T-cell (primary cell): ENCODE data around the gene HNRNPAB. TPM values are rescaled to one million over a fixed set of nuclear protein-coding genes. Genes with fewer than 3 reads are reported as not detected.

Experiments
- ATAC-seq, 4 experiments: fragments of 200-7000 bp in 3 of 4; fragments of 150-1000 bp in 1 of 4; cut with Tn5 transposase; replicated peaks in 1 of 4; 1 replicate in 3 of 4; 2 replicates in 1 of 4; pipeline ENCODE4 v1.10.0; 2021; ENCODE audit warnings: moderate library complexity in 3 of 4, mild to moderate bottlenecking in 2 of 4, moderate number of reproducible peaks in 1 of 4
- CTCF ChIA-PET, 2 donors: fragments of 300-600 bp; sonication (Branson Sonifier 250); formaldehyde crosslinking; loops; one replicate each; lab custom pipeline; 2022; ENCODE audit warnings: antibody characterized with exemption in 2 of 2; lab: Charles Lee
- POLR2A ChIA-PET, 2 donors: fragments of 300-600 bp; sonication (Branson Sonifier 250); formaldehyde crosslinking; loops; one replicate each; lab custom pipeline; 2022; ENCODE audit warnings: antibody characterized with exemption in 2 of 2; lab: Charles Lee
- DNase-seq, 35 experiments: peaks; one replicate each; pipeline versions ENCODE4 v3.0.0 to v3.0.0-alpha.2; 2013 to 2023
- H3K27ac ChIP-seq: one replicate; pipeline ENCODE4 v1.5.1; 2013; ENCODE audit warnings: low read length
- H3K27me3 ChIP-seq, 2 experiments: replicated peaks in 1 of 2; 1 replicate in 1 of 2; 2 replicates in 1 of 2; pipeline versions ENCODE4 v1.6.1 to v1.7.0; 2013; ENCODE audit warnings: low read length in 1 of 2, mixed read lengths in 1 of 2; ENCODE audit not compliant: control insufficient read depth in 2 of 2, insufficient read depth in 2 of 2; ENCODE audit errors: extremely low read depth in 1 of 2
- H3K36me3 ChIP-seq, 2 donors: 1 replicate in 1 of 2; 2 replicates in 1 of 2; pipeline versions ENCODE4 v1.6.1 to v1.7.0; 2013; ENCODE audit warnings: low read length in 1 of 2; ENCODE audit not compliant: control insufficient read depth in 2 of 2, insufficient read depth in 1 of 2; ENCODE audit errors: extremely low read depth in 1 of 2
- H3K4me1 ChIP-seq, 2 experiments: 1 replicate in 1 of 2; 2 replicates in 1 of 2; pipeline versions ENCODE4 v1.6.1 to v1.7.0; 2013; ENCODE audit warnings: low read length in 2 of 2, mixed read lengths in 1 of 2; ENCODE audit not compliant: insufficient read depth in 2 of 2, control insufficient read depth in 1 of 2; ENCODE audit errors: extremely low read depth in 1 of 2
- H3K4me3 ChIP-seq, 2 donors: 1 replicate in 1 of 2; 2 replicates in 1 of 2; pipeline versions ENCODE4 v1.5.1 to v1.7.0; 2013; ENCODE audit warnings: mild to moderate bottlenecking in 2 of 2, low read length in 1 of 2, moderate library complexity in 1 of 2; ENCODE audit not compliant: control insufficient read depth in 1 of 2; ENCODE audit errors: extremely low read depth in 1 of 2
- H3K9me3 ChIP-seq: 2 replicates; pipeline ENCODE4 v1.7.0; 2013
- H3K27ac Mint-ChIP-seq, 2 donors: one replicate each; pipeline ENCODE4 v1.8.0; 2020 to 2021; ENCODE audit warnings: mild to moderate bottlenecking in 2 of 2, mixed read lengths in 2 of 2
- H3K27me3 Mint-ChIP-seq, 2 donors: one replicate each; pipeline ENCODE4 v1.8.0; 2021 to 2022; ENCODE audit warnings: mixed read lengths in 2 of 2
- H3K36me3 Mint-ChIP-seq: one replicate; pipeline ENCODE4 v1.8.0; 2021; ENCODE audit warnings: mixed read lengths
- H3K4me1 Mint-ChIP-seq, 3 donors: one replicate each; pipeline ENCODE4 v1.8.0; 2020 to 2022; ENCODE audit warnings: mixed read lengths in 3 of 3, mild to moderate bottlenecking in 1 of 3
- H3K4me3 Mint-ChIP-seq, 3 donors: one replicate each; pipeline ENCODE4 v1.8.0; 2020 to 2022; ENCODE audit warnings: mild to moderate bottlenecking in 3 of 3, mixed read lengths in 3 of 3, moderate library complexity in 3 of 3
- H3K9me3 Mint-ChIP-seq, 3 donors: one replicate each; pipeline ENCODE4 v1.8.0; 2020 to 2022; ENCODE audit warnings: mixed read lengths in 3 of 3
- WGBS: methylation state at CpG from one replicate; pipeline ENCODE4 v1.1.5; 2013; ENCODE audit warnings: missing lambda C conversion rate; ENCODE audit not compliant: insufficient coverage; 5-methylcytosine and 5-hydroxymethylcytosine counted together
- total RNA-seq, 35 experiments: library from RNA in 6 of 35; stranded (reverse) in 6 of 35; fragments of 120-200 nt in 1 of 35; gene quantifications; one replicate each; pipeline versions ENCODE4 v1.2.1 to v1.2.4 and lab custom pipeline; 2013 to 2026

The HNRNPAB gene
- total RNA-seq, 5 donors from 2014 or later (not counting 1 experiment from before 2014, with no cell fraction given) = 78.8 to 89.2 (median 85.1) TPM

GRCh38 chr5:178223196-178223773 lies 19.0 kb downstream of the HNRNPAB start:
- peaks cover 3 to 16% of the 10 kb centered on the region in 2 experiments for H3K4me1 ChIP-seq
- H3K4me1 Mint-ChIP-seq = peaks cover 45 to 77% (median 48%) of the 10 kb centered on the region in 3 donors
- ChIA-PET CTCF (no interaction called here), POLR2A (no interaction called here)
- H3K36me3 ChIP-seq = peaks cover 19 to 48% of the 10 kb centered on the region in 2 donors
- H3K9me3 ChIP-seq = no peaks in the 10 kb centered on the region
- peak overlapping the region in 1 of 2 donors; percentile 37 for H3K27ac Mint-ChIP-seq
- H3K4me3 ChIP-seq = no peak overlapping the region
- H3K36me3 Mint-ChIP-seq = peaks cover 48% of the 10 kb centered on the region
- 98% methylated on average over 5 of the region's 5 CpGs for WGBS
- no peak overlapping the region for H3K4me3 Mint-ChIP-seq
- H3K27me3 Mint-ChIP-seq = no peaks in the 10 kb centered on the region
- H3K27me3 ChIP-seq = no peaks in the 10 kb centered on the region
- DNase-seq (no peak), ATAC-seq (no peak)
- H3K27ac ChIP-seq = no peak overlapping the region
- no peaks in the 10 kb centered on the region for H3K9me3 Mint-ChIP-seq

GRCh38 chr5:178223828-178224335 lies 19.5 kb downstream of the HNRNPAB start:
- Histone ChIP-seq H3K4me3 (no peak overlapping the region), H3K27ac (no peak overlapping the region), H3K27me3 (no peaks in the 10 kb centered on the region), H3K9me3 (no peaks in the 10 kb centered on the region), H3K4me1 (peaks cover 3 to 21% of the 10 kb centered on the region in 2 experiments), H3K36me3 (peaks cover 19 to 51% of the 10 kb centered on the region in 2 donors)
- ATAC-seq (no peak), DNase-seq (no peak)
- H3K27me3 Mint-ChIP-seq = no peaks in the 10 kb centered on the region
- H3K36me3 Mint-ChIP-seq = peaks cover 49% of the 10 kb centered on the region
- peaks cover 47 to 78% (median 53%) of the 10 kb centered on the region in 3 donors for H3K4me1 Mint-ChIP-seq
- H3K4me3 Mint-ChIP-seq = no peak overlapping the region
- H3K27ac Mint-ChIP-seq = peak overlapping the region in 1 of 2 donors; percentile 21
- ChIA-PET CTCF (no interaction called here), POLR2A (interaction anchor here in 1 of 2 donors (0.6 kb wide), 1 partner anchor 1478 kb away, joined by 3 read pairs; no protein-coding TSS in a partner anchor)
- H3K9me3 Mint-ChIP-seq = no peaks in the 10 kb centered on the region
- WGBS = 96% methylated on average over 13 of the region's 13 CpGs

GRCh38 chr5:178224403-178224802 lies 20.1 kb downstream of the HNRNPAB start:
- ChIA-PET CTCF (no interaction called here), POLR2A (interaction anchor here in 1 of 2 donors (0.6 kb wide), 1 partner anchor 1478 kb away, joined by 3 read pairs; no protein-coding TSS in a partner anchor)
- Histone ChIP-seq H3K27me3 (no peaks in the 10 kb centered on the region), H3K4me1 (peaks cover 3 to 25% of the 10 kb centered on the region in 2 experiments), H3K27ac (no peak overlapping the region), H3K36me3 (peaks cover 21 to 55% of the 10 kb centered on the region in 2 donors), H3K9me3 (no peaks in the 10 kb centered on the region), H3K4me3 (no peak overlapping the region)
- no peaks in the 10 kb centered on the region for H3K27me3 Mint-ChIP-seq
- no peaks in the 10 kb centered on the region for H3K9me3 Mint-ChIP-seq
- 91% methylated on average over 11 of the region's 17 CpGs for WGBS
- ATAC-seq (no peak), DNase-seq (no peak)
- no peak overlapping the region for H3K27ac Mint-ChIP-seq
- no peak overlapping the region for H3K4me3 Mint-ChIP-seq
- H3K36me3 Mint-ChIP-seq = peaks cover 51% of the 10 kb centered on the region
- peaks cover 49 to 78% (median 57%) of the 10 kb centered on the region in 3 donors for H3K4me1 Mint-ChIP-seq

GRCh38 chr5:178225174-178225573 lies 20.8 kb downstream of the HNRNPAB start:
- CTCF ChIA-PET = no interaction called here
- no peaks in the 10 kb centered on the region for H3K9me3 Mint-ChIP-seq

GRCh38 chr5:178227138-178227659 lies 22.9 kb downstream of the HNRNPAB start:
- DNase-seq = no peak
- no peaks in the 10 kb centered on the region for H3K9me3 ChIP-seq
- CTCF ChIA-PET = interaction anchor here in 1 of 2 donors (0.5 kb wide), 1 partner anchor 1551 kb away, joined by 3 read pairs; no protein-coding TSS in a partner anchor
- Mint-ChIP-seq H3K27me3 (no peaks in the 10 kb centered on the region), H3K27ac (peak overlapping the region in 1 of 2 donors; percentile 46), H3K4me3 (no peak overlapping the region), H3K36me3 (peaks cover 56% of the 10 kb centered on the region), H3K4me1 (peaks cover 58 to 78% (median 66%) of the 10 kb centered on the region in 3 donors), H3K9me3 (no peaks in the 10 kb centered on the region)
- POLR2A ChIA-PET = interaction anchor here in 1 of 2 donors (0.5 kb wide), 1 partner anchor 700 kb away, joined by 3 read pairs; no protein-coding TSS in a partner anchor
- H3K27ac ChIP-seq = no peak overlapping the region
- H3K4me3 ChIP-seq = no peak overlapping the region
- no peak for ATAC-seq
- WGBS = 100% methylated on average over 2 of the region's 4 CpGs
- H3K27me3 ChIP-seq = no peaks in the 10 kb centered on the region
- peaks cover 16 to 57% of the 10 kb centered on the region in 2 donors for H3K36me3 ChIP-seq
- peaks cover 13 to 51% of the 10 kb centered on the region in 2 experiments for H3K4me1 ChIP-seq

More at GRCh38 chr5:178225174-178225573, 20.8 kb downstream of the HNRNPAB start:
- peaks cover 57% of the 10 kb centered on the region for H3K36me3 Mint-ChIP-seq
- no peak for DNase-seq
- H3K4me1 ChIP-seq = peaks cover 3 to 33% of the 10 kb centered on the region in 2 experiments
- no peak overlapping the region for H3K4me3 Mint-ChIP-seq
- H3K4me1 Mint-ChIP-seq = peaks cover 57 to 81% (median 64%) of the 10 kb centered on the region in 3 donors
- H3K4me3 ChIP-seq = no peak overlapping the region
- no peak overlapping the region for H3K27ac Mint-ChIP-seq
- H3K9me3 ChIP-seq = no peaks in the 10 kb centered on the region
- POLR2A ChIA-PET = no interaction called here
- H3K27ac ChIP-seq = no peak overlapping the region
- no peak for ATAC-seq
- peaks cover 25 to 58% of the 10 kb centered on the region in 2 donors for H3K36me3 ChIP-seq
- no peaks in the 10 kb centered on the region for H3K27me3 ChIP-seq
- WGBS = 93% methylated on average over 5 of the region's 6 CpGs
- H3K27me3 Mint-ChIP-seq = no peaks in the 10 kb centered on the region

GRCh38 chr5:178227929-178228328 lies 23.6 kb downstream of the HNRNPAB start:
- no peak for ATAC-seq
- no peak overlapping the region for H3K27ac ChIP-seq
- Mint-ChIP-seq H3K27me3 (no peaks in the 10 kb centered on the region), H3K4me1 (peaks cover 59 to 75% (median 66%) of the 10 kb centered on the region in 3 donors), H3K4me3 (no peak overlapping the region), H3K9me3 (no peaks in the 10 kb centered on the region), H3K36me3 (peaks cover 56% of the 10 kb centered on the region), H3K27ac (peak overlapping the region in 1 of 2 donors; percentile 35)
- CTCF ChIA-PET = no interaction called here
- no peaks in the 10 kb centered on the region for H3K9me3 ChIP-seq
- H3K4me3 ChIP-seq = no peak overlapping the region
- H3K4me1 ChIP-seq = peaks cover 13 to 54% of the 10 kb centered on the region in 2 experiments
- H3K27me3 ChIP-seq = no peaks in the 10 kb centered on the region
- H3K36me3 ChIP-seq = peaks cover 16 to 51% of the 10 kb centered on the region in 2 donors
- DNase-seq = no peak
- POLR2A ChIA-PET = no interaction called here
- 84% methylated on average over 2 of the region's 3 CpGs for WGBS
